DMS114 treated with DMSO at 0.1 percent for 48 hours (cell line): Measurements from ENCODE around the gene LVRN.

Experiments
- DNase-seq: peaks from one replicate; lab custom pipeline; 2025; ENCODE audit not compliant: unreplicated experiment; lab: John Stamatoyannopoulos, UW

Gene LVRN

DNA sequence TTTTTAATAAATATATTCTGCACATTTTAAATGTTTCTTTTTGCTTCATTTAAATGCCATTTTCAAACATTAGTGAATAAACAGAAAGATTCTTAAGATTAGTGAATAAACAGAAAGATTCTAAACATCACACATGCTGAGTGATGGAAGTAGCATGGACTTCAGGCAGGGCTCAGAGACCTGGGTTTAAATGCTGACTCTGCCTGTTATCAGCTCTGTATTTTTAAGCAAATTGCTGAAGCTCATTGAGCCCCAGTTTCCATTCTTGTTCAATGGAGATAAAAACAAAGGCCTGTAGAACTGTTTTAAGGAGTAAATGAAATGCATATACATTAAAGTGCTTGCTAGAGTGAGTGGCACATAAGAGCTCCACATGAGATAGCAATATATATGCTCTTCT, 8.1 kb upstream of the LVRN start:
- no peak for DNase-seq

GRCh38 chr5:115956957-115957356, 5.3 kb upstream of the LVRN start:
- no peak for DNase-seq

DNA sequence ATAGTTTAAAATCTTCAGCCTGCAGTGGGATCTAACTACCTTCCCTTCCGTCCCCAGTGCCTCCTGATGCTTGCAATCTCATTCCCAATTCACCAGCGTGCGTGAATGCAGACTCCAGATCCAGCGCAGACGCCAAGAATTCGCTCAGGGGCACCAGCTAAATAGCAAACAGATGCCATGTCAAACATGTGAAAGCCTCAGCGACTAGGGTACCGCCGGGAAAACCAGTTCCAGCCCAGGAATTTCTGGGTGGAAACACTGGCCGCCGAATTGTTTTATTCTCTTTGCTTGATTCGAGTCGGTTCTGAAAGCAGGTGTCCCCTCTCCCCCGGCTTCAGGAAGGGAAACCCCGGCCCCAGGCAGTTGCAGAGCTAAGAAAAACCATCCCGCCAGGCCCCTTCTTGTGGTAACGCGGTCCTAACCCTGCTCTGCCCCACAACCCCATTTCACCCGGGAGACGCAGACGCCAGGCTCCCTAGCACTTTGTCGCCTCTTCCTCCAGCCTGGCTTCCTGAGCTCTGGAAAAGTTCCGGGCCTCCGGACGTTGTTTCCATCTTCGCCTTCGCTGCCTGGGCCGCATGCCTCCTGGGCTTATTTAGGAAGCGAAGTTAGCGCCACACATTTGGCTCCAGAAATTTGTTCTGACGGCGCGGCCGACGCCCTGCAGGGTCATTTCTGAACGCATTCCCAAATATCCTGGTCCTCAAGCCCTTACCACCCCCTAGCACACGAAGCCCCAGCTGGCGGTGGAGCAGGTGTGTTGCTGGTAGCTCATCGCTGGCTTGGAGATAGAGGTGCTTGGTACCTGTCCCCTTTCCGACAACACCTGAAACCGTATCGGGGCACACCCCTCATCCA, 665 bp upstream of the LVRN start:
- DNase-seq: no peak

DNA sequence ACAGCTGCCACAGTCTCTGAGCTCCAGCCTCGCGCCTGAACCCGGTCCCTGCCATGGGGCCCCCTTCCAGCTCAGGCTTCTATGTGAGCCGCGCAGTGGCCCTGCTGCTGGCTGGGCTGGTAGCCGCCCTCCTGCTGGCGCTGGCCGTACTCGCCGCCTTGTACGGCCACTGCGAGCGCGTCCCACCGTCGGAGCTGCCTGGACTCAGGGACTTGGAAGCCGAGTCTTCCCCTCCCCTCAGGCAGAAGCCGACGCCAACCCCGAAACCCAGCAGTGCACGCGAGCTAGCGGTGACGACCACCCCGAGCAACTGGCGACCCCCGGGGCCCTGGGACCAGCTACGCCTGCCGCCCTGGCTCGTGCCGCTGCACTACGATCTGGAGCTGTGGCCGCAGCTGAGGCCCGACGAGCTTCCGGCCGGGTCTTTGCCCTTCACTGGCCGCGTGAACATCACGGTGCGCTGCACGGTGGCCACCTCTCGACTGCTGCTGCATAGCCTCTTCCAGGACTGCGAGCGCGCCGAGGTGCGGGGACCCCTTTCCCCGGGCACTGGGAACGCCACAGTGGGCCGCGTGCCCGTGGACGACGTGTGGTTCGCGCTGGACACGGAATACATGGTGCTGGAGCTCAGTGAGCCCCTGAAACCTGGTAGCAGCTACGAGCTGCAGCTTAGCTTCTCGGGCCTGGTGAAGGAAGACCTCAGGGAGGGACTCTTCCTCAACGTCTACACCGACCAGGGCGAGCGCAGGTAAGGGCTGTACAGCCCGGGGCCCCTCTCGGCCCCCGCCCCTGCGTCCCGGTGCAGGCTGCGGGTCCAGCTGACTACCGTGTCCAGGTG, 509 bp downstream of the LVRN start:
- no peak for DNase-seq

DNA sequence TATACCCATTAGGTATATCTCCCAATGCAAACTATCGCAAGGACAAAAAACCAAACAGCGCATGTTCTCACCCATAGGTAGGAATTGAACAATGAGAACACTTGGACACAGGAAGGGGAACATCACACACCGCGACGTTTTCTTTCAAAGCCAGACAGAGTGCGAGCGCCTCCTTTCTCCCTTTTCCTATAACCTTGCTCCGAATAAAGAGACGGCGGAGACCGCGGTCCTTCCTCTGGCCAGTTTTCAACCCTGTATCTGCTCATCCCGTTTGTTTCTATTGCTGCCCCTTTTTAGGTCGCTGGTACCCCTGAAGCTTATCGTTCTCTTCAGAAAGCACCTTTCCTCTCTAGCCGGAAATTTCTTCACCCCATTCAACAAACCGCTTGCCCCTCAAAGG, 1.3 kb downstream of the LVRN start:
- no peak for DNase-seq

DNA sequence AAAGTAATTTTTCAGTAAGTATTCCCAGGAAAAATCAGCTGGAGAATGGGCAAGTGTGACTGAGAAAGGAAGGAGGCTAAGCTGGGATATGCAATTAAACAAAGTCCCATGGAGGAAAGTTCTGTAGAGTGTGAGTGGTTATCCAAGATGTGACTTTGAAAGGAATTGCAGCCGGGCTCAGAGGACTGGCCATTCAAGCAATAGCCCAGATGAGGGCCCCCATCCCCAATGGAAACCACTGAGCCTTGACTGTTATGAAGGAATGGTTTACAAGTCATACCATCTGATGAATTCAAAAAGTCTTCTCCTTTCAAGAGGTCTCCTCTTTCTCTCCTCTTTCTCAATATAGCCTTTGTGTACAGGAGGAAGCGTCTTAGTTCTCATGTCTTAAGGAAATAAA, 6.5 kb downstream of the LVRN start:
- DNase-seq: no peak

- DNase-seq: no peak
Measured at GRCh38 chr5:115977096-115977495, 14.8 kb downstream of the LVRN start.

DNA sequence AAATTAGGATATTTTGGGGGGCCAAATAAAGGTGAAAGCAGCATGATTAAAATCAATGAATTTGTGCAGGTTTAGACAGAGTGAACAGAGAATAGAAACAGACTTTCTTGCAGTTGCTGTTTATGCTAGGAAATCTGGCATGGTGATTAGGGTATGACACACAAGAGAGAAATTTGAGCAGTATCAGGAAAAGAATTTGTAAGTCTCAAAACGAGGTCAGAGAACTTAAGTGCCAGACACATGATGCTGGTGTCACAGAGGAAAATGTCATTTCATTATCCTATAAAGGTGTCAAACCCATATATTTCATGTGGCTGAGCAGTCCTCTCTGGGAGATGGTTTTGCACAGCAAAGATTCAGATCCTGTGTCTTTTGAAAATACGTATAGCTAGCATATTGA, 15.7 kb downstream of the LVRN start:
- DNase-seq: no peak

GRCh38 chr5:115978779-115979178, 16.5 kb downstream of the LVRN start:
- no peak for DNase-seq

DNA sequence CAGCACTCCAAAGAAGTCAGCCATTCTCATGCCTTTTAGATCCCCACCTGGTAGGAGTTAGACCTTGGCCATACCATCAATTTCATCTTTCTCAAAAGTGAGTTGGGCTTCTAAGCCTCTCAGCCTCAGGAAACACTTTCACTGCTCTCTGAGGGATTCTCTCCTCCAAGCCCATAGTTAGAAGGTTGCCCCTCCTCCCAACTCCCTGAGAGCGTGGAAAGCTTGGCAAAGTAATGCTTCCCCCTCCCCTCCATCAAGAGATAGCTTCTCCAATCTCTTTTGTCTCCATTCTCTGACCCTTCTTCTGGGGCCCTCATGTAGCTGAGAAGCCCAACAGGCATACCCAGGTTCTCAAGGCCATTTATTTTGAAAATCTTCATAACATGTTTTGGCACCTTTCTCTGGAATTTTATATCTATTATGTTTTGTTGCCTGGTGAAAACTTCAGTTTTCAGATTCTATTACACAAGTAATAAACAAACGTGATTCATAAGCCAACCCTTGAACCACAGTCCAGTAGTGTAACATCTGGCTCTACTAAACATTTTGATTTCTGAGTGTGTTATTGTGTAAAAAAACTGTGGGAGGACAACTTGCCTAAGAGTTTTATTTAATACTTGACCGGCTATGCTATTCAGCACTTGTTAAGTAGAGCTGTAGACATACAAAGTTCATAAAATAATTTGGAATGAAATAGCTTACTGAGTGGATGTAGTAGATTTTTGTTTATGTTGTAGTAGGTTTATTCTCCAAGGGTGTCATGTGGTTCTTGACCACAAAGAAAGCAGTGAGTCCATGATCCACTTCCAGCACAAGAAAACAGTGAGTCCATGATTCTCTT, 17.1 kb downstream of the LVRN start:
- DNase-seq: no peak

DNA sequence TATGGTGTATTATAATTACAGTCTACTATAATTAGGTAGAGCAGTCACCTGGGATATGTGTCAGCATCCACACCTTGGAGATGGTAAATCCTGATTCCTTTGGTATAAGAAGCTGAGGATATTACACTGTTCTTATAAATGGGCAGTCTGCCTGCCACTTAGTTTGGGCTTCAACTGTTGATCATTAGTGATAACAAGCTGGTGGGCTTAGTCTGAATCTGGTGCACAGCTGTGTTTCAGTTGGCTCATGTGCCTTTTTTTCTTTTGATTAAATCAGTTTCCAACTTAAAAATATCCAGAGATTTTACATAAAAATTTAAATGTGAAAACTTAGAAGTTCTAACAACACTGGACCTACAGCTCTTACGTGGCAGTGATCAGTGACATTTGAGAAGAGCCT, 21.2 kb downstream of the LVRN start:
- no peak for DNase-seq

GRCh38 chr5:115985802-115986757, 23.8 kb downstream of the LVRN start:
- DNase-seq: no peak

DNA sequence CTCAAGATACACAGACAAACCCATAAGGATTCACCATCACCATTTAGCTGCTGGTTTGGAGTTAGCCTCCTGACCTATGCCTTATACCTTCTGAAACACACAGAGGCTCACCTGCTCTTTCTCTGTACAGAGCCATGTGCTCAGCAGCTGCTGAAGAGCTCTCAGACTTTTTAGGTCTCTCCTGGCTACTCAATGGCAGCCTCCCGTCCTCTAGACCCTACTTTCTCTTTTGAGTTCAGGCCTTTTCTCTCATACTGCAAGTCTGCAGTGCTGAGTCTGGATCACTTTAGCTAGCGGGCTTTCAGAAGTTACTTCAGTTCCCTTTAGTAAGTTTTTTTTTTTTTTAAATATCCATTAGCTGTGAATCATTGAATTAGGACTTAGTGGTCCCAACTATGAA, 25.7 kb downstream of the LVRN start:
- no peak for DNase-seq

GRCh38 chr5:115992848-115993350, 30.6 kb downstream of the LVRN start:
- no peak for DNase-seq

- no peak for DNase-seq
Measured at GRCh38 chr5:115995351-115995750, 33.1 kb downstream of the LVRN start.

DNA sequence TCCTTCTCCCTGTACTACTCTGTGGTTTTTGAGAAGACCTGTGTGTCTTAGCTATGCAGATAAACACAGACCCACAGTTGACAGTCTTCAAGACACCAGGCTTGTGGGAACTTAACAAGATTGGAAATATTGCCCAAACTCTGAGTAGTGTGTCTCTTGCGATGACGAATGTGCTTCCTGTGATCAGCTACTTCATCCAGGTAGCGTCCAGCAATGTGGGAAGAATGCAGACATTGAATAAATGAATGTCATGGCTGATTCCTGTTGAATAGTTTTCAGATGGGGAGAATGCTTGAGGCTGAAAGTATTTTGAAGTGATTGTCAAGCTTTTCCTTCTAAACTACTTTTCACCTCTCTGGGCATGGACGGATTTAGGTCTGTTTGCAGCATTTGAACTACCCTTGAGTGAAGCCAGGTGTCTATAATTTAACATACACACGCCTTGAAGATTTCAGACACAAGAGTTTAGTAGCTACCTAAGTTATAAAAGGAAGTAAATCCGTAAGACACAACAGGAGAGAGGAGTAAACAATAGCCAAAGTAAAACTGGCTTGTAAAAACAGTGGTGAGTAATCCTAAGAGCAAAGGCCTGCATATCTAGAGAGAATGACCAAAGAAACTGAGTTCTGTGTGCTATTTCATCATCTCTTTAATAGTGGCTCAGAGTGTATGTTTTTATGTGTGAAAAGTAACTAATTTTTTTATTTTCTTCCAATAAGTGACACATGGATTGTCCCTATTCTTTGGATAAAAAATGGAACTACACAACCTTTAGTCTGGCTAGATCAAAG, 40.0 kb downstream of the LVRN start:
- DNase-seq: no peak

- DNase-seq: no peak
Measured at GRCh38 chr5:116004248-116004647, 42.0 kb downstream of the LVRN start.

GRCh38 chr5:116009806-116010205, 47.5 kb downstream of the LVRN start:
- no peak for DNase-seq

- no peak for DNase-seq
Measured at GRCh38 chr5:116011046-116011445, 48.8 kb downstream of the LVRN start.
